Fibroblast of gingiva (primary cell): ENCODE results near the gene CD48.
A peak's percentile ranks its signal among the peaks of the same experiment; 100 is the strongest.

Source experiments
- DNase-seq: peaks from one replicate; pipeline ENCODE4 v3.0.0-alpha.2; 2011; ENCODE audit warnings: low read depth

The CD48 gene

GRCh38 chr1:160676869-160677597 is 34.6 kb downstream of the CD48 start:
- no peak for DNase-seq

GRCh38 chr1:160675641-160676410 is 35.8 kb downstream of the CD48 start:
- DNase-seq: peak; percentile 21

- no peak for DNase-seq
These were observed 37.2 kb downstream of the CD48 start for GRCh38 chr1:160674415-160674814.

GRCh38 chr1:160672789-160673695 is 38.6 kb downstream of the CD48 start:
- DNase-seq: no peak

- DNase-seq: no peak
These were observed 39.8 kb downstream of the CD48 start for GRCh38 chr1:160671603-160672517.

- DNase-seq: no peak
These were observed 40.9 kb downstream of the CD48 start for GRCh38 chr1:160670701-160671100.

- no peak for DNase-seq
These were observed 41.8 kb downstream of the CD48 start for GRCh38 chr1:160669802-160670201.

GRCh38 chr1:160669276-160669675 is 42.3 kb downstream of the CD48 start:
- DNase-seq: no peak

GRCh38 chr1:160667896-160668295 is 43.7 kb downstream of the CD48 start:
- no peak for DNase-seq

GRCh38 chr1:160666079-160666442 is 45.6 kb downstream of the CD48 start:
- no peak for DNase-seq

- DNase-seq: no peak
These were observed 46.1 kb downstream of the CD48 start for GRCh38 chr1:160665330-160666078.

GRCh38 chr1:160664573-160665051 is 47.0 kb downstream of the CD48 start:
- DNase-seq: no peak

- DNase-seq: no peak
These were observed 48.7 kb downstream of the CD48 start for GRCh38 chr1:160662910-160663309.

- no peak for DNase-seq
These were observed 52.1 kb downstream of the CD48 start for GRCh38 chr1:160659566-160659965.

GRCh38 chr1:160658814-160659193 is 52.8 kb downstream of the CD48 start:
- no peak for DNase-seq

GRCh38 chr1:160658162-160658813 is 53.3 kb downstream of the CD48 start:
- no peak for DNase-seq

- DNase-seq: no peak
These were observed 54.3 kb downstream of the CD48 start for GRCh38 chr1:160657250-160657781.

- no peak for DNase-seq
These were observed 54.9 kb downstream of the CD48 start for GRCh38 chr1:160656737-160657136.

GRCh38 chr1:160653620-160654016 is 58.0 kb downstream of the CD48 start:
- DNase-seq: no peak
